GM18505 (cell line): ENCODE measurements around the gene LRP1-AS.

ENCODE experiments used
- ATAC-seq: cut with Tn5 transposase; IDR thresholded peaks from one replicate; pipeline ENCODE4 v1.9.1; 2021; ENCODE audit not compliant: unreplicated experiment
- POLR2A ChIP-seq: IDR thresholded peaks from 4 replicates; pipeline ENCODE4 v1.6.1; 2011; ENCODE audit warnings: borderline replicate concordance; ENCODE audit not compliant: insufficient read depth, insufficient read length; ENCODE audit errors: extremely low read depth

The LRP1-AS gene

GRCh38 chr12:57098546-57098945, 48.9 kb downstream of the LRP1-AS start:
- TF ChIP-seq POLR2A = no peak
- no peak for ATAC-seq

- no peak for ATAC-seq
- TF ChIP-seq POLR2A = no peak
These were observed 49.9 kb downstream of the LRP1-AS start for GRCh38 chr12:57097554-57097835.

- TF ChIP-seq POLR2A = no peak
- no peak for ATAC-seq
These were observed 50.5 kb downstream of the LRP1-AS start for GRCh38 chr12:57096748-57097553.

GRCh38 chr12:57096099-57096572, 51.3 kb downstream of the LRP1-AS start:
- no peak for ATAC-seq
- TF ChIP-seq POLR2A = no peak

- TF ChIP-seq POLR2A = peak; percentile 42
- no peak for ATAC-seq
These were observed 52.0 kb downstream of the LRP1-AS start for GRCh38 chr12:57095440-57095839.
